ENCODE data around the gene DNAH17.

Gene DNAH17

DNA sequence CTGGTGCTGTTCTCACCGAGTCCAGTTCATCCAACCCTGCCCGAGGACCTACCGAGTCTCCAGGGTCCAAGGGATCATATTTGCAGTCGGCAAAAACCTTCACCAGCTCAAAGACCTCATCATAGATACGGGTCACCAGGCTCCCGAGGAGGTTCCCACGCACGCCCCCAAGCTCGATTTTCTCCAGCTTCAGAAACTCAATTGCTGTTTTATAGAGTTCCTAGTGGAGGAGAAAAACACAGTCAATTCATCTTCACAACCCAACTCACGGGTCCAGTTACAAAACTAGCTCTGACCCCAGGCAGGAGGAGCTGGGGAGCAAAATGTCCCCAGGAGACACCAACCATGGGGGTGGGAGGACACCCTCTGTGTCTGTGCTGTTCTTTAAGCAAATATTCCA, 10.2 kb downstream of the DNAH17 start:
- Histone ChIP-seq H2AFZ (no peak overlapping the region), H3K27ac (no peak overlapping the region), H3K36me3 (ENCODE audit: control insufficient read depth, insufficient read depth, low read length) (no peaks in the 10 kb centered on the region), H3K4me3 (ENCODE audit: low read depth, low read length) (no peak overlapping the region), H3K27me3 (ENCODE audit: control insufficient read depth, insufficient read depth, low read length) (no peaks in the 10 kb centered on the region), H3K79me2 (no peaks in the 10 kb centered on the region), H3K4me1 (no peaks in the 10 kb centered on the region), H3K9me3 (ENCODE audit: control insufficient read depth, low read length) (no peaks in the 10 kb centered on the region), H3K9ac (no peak overlapping the region), H3K4me2 (ENCODE audit: low read length) (no peak overlapping the region)
- TF ChIP-seq CTCF (IDR thresholded peaks at IDR 0.05), result no peak

DNA sequence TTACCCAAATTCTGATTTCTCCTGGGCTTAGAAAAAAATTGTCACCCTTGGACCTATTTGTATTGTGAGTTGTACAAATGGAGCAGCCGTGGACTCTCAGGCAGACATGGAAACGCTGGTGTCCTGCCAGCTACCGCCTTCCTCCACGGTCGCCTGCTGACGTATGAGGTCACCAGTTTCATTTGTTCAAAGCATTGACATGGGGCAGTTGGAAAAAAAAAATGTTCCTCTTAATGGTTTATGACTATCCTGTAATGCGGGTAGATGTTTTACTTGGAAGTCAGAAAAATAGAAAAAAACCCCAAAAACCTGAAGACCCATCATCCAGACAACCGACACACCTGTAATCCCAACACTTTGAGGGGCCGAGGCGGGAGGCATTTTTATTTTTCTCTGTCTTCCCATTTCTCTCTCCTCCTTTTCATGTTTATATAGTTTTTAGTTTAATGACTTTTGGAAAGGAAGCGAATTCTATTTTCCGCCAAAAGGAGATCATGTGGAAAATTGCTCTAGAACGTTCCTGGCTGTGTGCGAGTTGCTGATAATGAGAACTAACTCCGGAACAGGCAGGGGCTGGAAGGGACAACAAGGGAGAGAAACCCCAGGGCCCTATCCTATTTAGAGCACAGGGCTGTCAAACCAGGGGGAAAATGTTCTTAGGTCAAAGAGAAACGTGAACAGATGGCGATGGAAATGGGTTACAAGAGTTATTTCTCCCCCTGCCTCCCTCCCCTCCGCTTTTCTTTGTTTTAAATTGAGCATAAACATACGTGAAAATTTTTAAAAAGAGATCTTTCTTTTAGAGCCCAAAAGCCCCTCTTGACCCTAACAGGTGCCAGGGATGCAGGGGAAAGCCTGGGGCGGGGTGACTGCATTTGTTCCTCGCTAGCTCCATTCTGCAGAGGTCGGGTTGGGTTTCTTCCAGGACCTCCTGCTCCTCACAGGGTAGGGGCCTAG, 13.7 kb downstream of the DNAH17 start:
- no peak overlapping the region for H3K27ac ChIP-seq

DNA sequence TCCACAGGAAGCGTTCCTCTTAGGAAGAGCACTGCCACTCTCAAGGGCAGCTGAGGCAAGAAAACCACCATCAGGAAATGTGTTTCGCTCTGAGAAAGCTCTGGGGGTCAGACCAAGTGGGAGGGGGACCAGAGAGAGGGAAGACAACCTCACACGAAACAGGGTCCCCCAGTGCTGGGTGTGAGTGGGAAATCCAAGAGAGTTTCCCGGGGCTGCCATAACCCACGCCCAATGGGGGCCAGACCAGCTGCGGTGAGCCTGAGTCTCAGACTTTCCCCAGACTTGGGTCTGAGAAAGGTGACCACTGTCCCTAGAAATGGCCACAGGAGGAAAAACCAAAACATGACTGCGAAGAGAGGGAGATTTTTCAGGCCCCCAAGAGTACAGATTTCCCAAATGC, 14.5 kb downstream of the DNAH17 start:
- H3K9ac ChIP-seq, result no peak overlapping the region
- H3K27ac ChIP-seq, result no peak overlapping the region
- no peak overlapping the region for H2AFZ ChIP-seq
- H3K9me3 ChIP-seq (ENCODE audit: control insufficient read depth, low read length), result no peaks in the 10 kb centered on the region
- no peaks in the 10 kb centered on the region for H3K27me3 ChIP-seq (ENCODE audit: control insufficient read depth, insufficient read depth, low read length)
- no peak overlapping the region for H3K4me2 ChIP-seq (ENCODE audit: low read length)
- no peak for TF ChIP-seq CTCF (IDR thresholded peaks at IDR 0.05)
- H3K79me2 ChIP-seq, result no peaks in the 10 kb centered on the region
- H3K36me3 ChIP-seq (ENCODE audit: control insufficient read depth, insufficient read depth, low read length), result no peaks in the 10 kb centered on the region
- H3K4me3 ChIP-seq (ENCODE audit: low read depth, low read length), result no peak overlapping the region
- H3K4me1 ChIP-seq, result no peaks in the 10 kb centered on the region

More for the DNA sequence above, 13.7 kb downstream of the DNAH17 start:
- no peak overlapping the region for H2AFZ ChIP-seq
- TF ChIP-seq CTCF (IDR thresholded peaks at IDR 0.05), result no peak
- no peaks in the 10 kb centered on the region for H3K79me2 ChIP-seq
- no peaks in the 10 kb centered on the region for H3K9me3 ChIP-seq (ENCODE audit: control insufficient read depth, low read length)
- H3K27me3 ChIP-seq (ENCODE audit: control insufficient read depth, insufficient read depth, low read length), result no peaks in the 10 kb centered on the region
- no peak overlapping the region for H3K4me3 ChIP-seq (ENCODE audit: low read depth, low read length)
- H3K4me2 ChIP-seq (ENCODE audit: low read length), result no peak overlapping the region
- no peaks in the 10 kb centered on the region for H3K4me1 ChIP-seq
- no peak overlapping the region for H3K9ac ChIP-seq
- no peaks in the 10 kb centered on the region for H3K36me3 ChIP-seq (ENCODE audit: control insufficient read depth, insufficient read depth, low read length)

GRCh38 chr17:78561166-78561565, 16.0 kb downstream of the DNAH17 start:
- Histone ChIP-seq H3K4me2 (ENCODE audit: low read length) (no peak overlapping the region), H3K79me2 (no peaks in the 10 kb centered on the region), H3K36me3 (ENCODE audit: control insufficient read depth, insufficient read depth, low read length) (no peaks in the 10 kb centered on the region), H2AFZ (no peak overlapping the region), H3K9me3 (ENCODE audit: control insufficient read depth, low read length) (no peaks in the 10 kb centered on the region), H3K27me3 (ENCODE audit: control insufficient read depth, insufficient read depth, low read length) (no peaks in the 10 kb centered on the region), H3K4me3 (ENCODE audit: low read depth, low read length) (no peak overlapping the region), H3K4me1 (no peaks in the 10 kb centered on the region), H3K27ac (no peak overlapping the region), H3K9ac (no peak overlapping the region)
- no peak for TF ChIP-seq CTCF (IDR thresholded peaks at IDR 0.05)

GRCh38 chr17:78560731-78561130, 16.5 kb downstream of the DNAH17 start:
- no peak overlapping the region for H3K9ac ChIP-seq
- H3K9me3 ChIP-seq (ENCODE audit: control insufficient read depth, low read length), result no peaks in the 10 kb centered on the region
- H3K36me3 ChIP-seq (ENCODE audit: control insufficient read depth, insufficient read depth, low read length), result no peaks in the 10 kb centered on the region
- no peak overlapping the region for H3K27ac ChIP-seq
- no peak overlapping the region for H2AFZ ChIP-seq
- no peaks in the 10 kb centered on the region for H3K4me1 ChIP-seq
- H3K4me2 ChIP-seq (ENCODE audit: low read length), result no peak overlapping the region
- no peaks in the 10 kb centered on the region for H3K27me3 ChIP-seq (ENCODE audit: control insufficient read depth, insufficient read depth, low read length)
- H3K79me2 ChIP-seq, result no peaks in the 10 kb centered on the region
- no peak overlapping the region for H3K4me3 ChIP-seq (ENCODE audit: low read depth, low read length)
- no peak for TF ChIP-seq CTCF (IDR thresholded peaks at IDR 0.05)
